Body of pancreas (tissue), 4 donors: ENCODE measurements around the gene GRID2. TPM values are rescaled to one million over a fixed set of nuclear protein-coding genes. Genes with fewer than 3 reads are reported as not detected.

Source experiments
- ATAC-seq: fragments of 150-250 bp; one replicate; pipeline ENCODE4 v1.9.1; 2016
- DNase-seq, 4 donors: peaks; one replicate each; pipeline ENCODE4 v3.0.0-alpha.2; 2019
- H3K27ac ChIP-seq, 4 donors: fragments of 200-600 bp; sonication (generic); 1 replicate in 3 of 4; 2 replicates in 1 of 4; pipeline versions ENCODE4 v1.5.1 to v1.6.1; 2016 to 2019; ENCODE audit warnings: mild to moderate bottlenecking in 1 of 4, mixed read lengths in 1 of 4, moderate library complexity in 1 of 4
- H3K27me3 ChIP-seq, 2 donors: fragments of 200-600 bp; sonication (generic); one replicate each; pipeline ENCODE4 v1.6.0; 2016; ENCODE audit warnings: mild to moderate bottlenecking in 1 of 2
- H3K36me3 ChIP-seq, 2 donors: fragments of 200-600 bp; sonication (generic); replicated peaks in 1 of 2; 2 replicates each; pipeline ENCODE4 v1.5.1; 2016; ENCODE audit warnings: low read depth in 2 of 2; ENCODE audit not compliant: insufficient read depth in 1 of 2
- H3K4me1 ChIP-seq: fragments of 200-600 bp; sonication (generic); one replicate; pipeline ENCODE4 v1.6.0; 2016
- H3K4me3 ChIP-seq, 2 donors: fragments of 200-600 bp; sonication (generic); 1 replicate in 1 of 2; 2 replicates in 1 of 2; pipeline ENCODE4 v1.5.1; 2016 to 2019
- H3K9me3 ChIP-seq, 3 donors: fragments of 200-600 bp; sonication (generic); 1 replicate in 2 of 3; 2 replicates in 1 of 3; pipeline ENCODE4 v1.5.1; 2016
- POLR2A ChIP-seq, 3 donors: fragments of 450-650 bp; IDR thresholded peaks; one replicate each; pipeline ENCODE4 v1.6.1; 2016; ENCODE audit warnings: antibody characterized with exemption in 3 of 3, mild to moderate bottlenecking in 2 of 3
- WGBS, 2 donors: methylation state at CpG; one replicate each; pipeline ENCODE4 v1.1.5; 2017; 5-methylcytosine and 5-hydroxymethylcytosine counted together
- intact Hi-C: fragments of 100-400 bp; cut with DNase I; formaldehyde crosslinking; loops from one replicate; pipeline ENCODE4 v1.15.1; 2023
- total RNA-seq, 2 donors: library from RNA; depleted of rRNA; stranded (reverse); fragments of >200 nt; gene quantifications; one replicate each; pipeline ENCODE4 v1.1.0, GENCODE V29; 2016
- TF ChIP-seq, protein P1 (sequence below), 7 experiments: fragments of 450-650 bp in 4 of 7; fragments of 200-600 bp in 3 of 7; sonication (generic) in 3 of 7; IDR thresholded peaks; one replicate each; pipeline ENCODE4 v1.5.1; 2016 to 2019; ENCODE audit warnings: antibody characterized with exemption in 7 of 7

GRID2 gene
- total RNA-seq, 2 donors from 2014 or later, result not detected

DNA sequence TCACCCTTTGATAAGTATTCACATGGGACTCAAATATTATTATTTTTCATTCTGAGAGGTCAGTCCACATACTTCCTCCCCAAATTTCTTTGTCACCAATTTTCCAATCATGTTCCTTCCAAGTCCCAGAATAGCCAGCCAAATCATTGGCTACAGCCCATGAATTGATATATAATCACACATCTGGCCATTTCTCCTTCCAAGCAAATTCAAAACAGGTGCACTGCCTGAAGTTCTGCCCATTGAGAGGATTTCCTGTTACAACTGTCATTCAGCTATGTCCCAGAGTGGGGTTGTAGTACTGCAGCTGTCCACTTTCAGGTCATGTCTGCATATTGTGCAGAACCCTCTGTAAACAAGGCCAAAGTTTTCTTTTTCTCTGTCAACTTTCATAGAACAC lies 347.8 kb downstream of the GRID2 start:
- Histone ChIP-seq H3K27me3 (no peaks in the 10 kb centered on the region), H3K4me3 (no peak overlapping the region), H3K27ac (no peak overlapping the region), H3K9me3 (no peaks in the 10 kb centered on the region), H3K36me3 (no peaks in the 10 kb centered on the region), H3K4me1 (no peaks in the 10 kb centered on the region)
- DNase-seq (no peak), ATAC-seq (no peak)
- TF ChIP-seq POLR2A (IDR thresholded peaks at IDR 0.05), result no peak
- TF ChIP-seq, protein P1, sequence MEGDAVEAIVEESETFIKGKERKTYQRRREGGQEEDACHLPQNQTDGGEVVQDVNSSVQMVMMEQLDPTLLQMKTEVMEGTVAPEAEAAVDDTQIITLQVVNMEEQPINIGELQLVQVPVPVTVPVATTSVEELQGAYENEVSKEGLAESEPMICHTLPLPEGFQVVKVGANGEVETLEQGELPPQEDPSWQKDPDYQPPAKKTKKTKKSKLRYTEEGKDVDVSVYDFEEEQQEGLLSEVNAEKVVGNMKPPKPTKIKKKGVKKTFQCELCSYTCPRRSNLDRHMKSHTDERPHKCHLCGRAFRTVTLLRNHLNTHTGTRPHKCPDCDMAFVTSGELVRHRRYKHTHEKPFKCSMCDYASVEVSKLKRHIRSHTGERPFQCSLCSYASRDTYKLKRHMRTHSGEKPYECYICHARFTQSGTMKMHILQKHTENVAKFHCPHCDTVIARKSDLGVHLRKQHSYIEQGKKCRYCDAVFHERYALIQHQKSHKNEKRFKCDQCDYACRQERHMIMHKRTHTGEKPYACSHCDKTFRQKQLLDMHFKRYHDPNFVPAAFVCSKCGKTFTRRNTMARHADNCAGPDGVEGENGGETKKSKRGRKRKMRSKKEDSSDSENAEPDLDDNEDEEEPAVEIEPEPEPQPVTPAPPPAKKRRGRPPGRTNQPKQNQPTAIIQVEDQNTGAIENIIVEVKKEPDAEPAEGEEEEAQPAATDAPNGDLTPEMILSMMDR (IDR thresholded peaks at IDR 0.05), result no peak
- intact Hi-C loops, result no loop called here

DNA sequence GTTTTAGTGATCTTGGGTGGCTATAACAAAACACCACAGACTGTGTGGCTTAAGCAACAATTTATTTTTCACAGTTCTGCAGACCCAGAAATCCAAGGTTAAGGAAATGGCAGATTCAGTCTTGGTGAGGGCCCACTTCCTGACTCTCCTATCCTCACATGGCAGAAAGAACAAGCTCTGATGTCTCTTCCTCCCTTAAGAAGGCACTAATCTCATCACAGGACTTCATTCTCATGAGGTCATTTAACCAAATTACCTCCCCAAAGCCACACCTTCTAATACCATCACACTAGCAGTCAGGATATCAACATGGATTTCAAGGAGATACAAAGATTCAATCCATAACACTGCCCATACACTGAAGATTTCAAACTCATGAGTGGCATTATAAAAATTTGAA lies 350.3 kb downstream of the GRID2 start:
- no peaks in the 10 kb centered on the region for H3K27me3 ChIP-seq
- no peaks in the 10 kb centered on the region for H3K36me3 ChIP-seq
- H3K27ac ChIP-seq, result no peak overlapping the region
- H3K4me1 ChIP-seq, result no peaks in the 10 kb centered on the region
- ATAC-seq (no peak), DNase-seq (no peak)
- intact Hi-C loops, result no loop called here
- no peak for TF ChIP-seq POLR2A (IDR thresholded peaks at IDR 0.05)
- TF ChIP-seq, protein P1 (IDR thresholded peaks at IDR 0.05), result no peak
- no peak overlapping the region for H3K4me3 ChIP-seq
- H3K9me3 ChIP-seq, result no peaks in the 10 kb centered on the region

DNA sequence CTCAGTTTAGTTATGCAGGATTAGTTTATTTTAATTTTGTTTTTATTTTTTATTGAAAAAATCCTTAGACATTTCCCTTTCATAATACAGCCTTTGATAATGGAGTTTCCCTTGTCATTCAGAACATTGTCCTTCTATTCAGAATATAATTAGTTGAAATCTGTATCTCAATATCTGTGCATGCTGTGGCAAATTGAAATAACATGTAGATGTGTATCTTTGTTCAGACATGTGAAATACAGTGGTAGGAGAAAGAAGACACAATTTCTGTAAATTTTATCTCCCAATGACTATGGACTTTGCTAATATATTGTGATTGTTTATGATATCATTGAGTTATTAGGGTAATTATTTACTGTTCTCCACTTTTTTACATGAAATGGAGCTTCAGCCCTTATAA lies 353.9 kb downstream of the GRID2 start:
- Histone ChIP-seq H3K4me3 (no peak overlapping the region), H3K4me1 (no peaks in the 10 kb centered on the region), H3K36me3 (no peaks in the 10 kb centered on the region), H3K9me3 (no peaks in the 10 kb centered on the region), H3K27ac (no peak overlapping the region), H3K27me3 (no peaks in the 10 kb centered on the region)
- intact Hi-C loops, result no loop called here
- no peak for TF ChIP-seq POLR2A (IDR thresholded peaks at IDR 0.05)
- ATAC-seq (no peak), DNase-seq (no peak)

DNA sequence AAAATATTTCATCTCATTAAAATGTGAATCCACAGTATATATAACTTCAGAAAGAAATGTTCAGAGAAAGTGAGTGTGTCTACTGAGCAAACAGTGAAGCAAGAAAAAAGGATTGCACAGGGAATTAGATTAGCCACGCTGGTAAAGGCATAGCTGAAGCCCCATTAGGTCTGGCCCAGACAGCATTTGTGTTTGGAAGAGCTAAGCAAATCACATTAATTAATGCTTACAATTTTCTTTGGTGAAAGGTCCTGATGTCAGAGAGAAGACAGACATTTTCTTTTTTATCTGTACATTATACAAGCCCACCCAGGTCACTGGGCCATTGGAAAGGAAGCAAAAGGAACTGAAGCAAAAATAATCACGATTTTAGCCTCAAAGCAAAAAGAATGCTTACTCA lies 354.6 kb downstream of the GRID2 start:
- Histone ChIP-seq H3K27me3 (no peaks in the 10 kb centered on the region), H3K4me1 (no peaks in the 10 kb centered on the region), H3K9me3 (no peaks in the 10 kb centered on the region), H3K4me3 (no peak overlapping the region), H3K27ac (no peak overlapping the region), H3K36me3 (no peaks in the 10 kb centered on the region)
- WGBS, 2 donors, result 49 to 63% methylated on average over 2 of the region's 2 CpGs
- TF ChIP-seq, protein P1 (IDR thresholded peaks at IDR 0.05), result no peak
- no peak for TF ChIP-seq POLR2A (IDR thresholded peaks at IDR 0.05)
- DNase-seq (no peak), ATAC-seq (no peak)
- intact Hi-C loops, result no loop called here

DNA sequence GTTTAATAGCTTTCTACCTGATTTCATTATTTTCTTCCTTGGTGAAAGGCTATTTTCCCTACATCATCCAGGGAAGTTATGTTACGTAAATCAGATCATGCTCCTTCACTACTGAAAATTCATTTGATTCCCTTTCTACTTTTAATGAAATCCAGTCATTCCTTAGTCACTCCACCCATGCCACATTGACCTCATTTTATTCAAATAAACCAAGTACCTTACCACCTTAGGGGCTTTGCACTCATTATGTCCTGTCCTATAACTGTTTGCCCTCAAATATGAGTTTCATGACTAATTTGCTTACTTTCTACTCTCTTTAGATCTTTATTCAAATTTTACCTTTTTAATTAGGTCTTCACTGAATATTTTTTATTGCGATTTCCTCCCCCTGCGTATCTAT lies 374.0 kb downstream of the GRID2 start:
- DNase-seq, result no peak
- 85 to 93% methylated on average over 3 of the region's 3 CpGs for WGBS, 2 donors
- Histone ChIP-seq H3K27ac (no peak overlapping the region), H3K9me3 (no peaks in the 10 kb centered on the region), H3K4me3 (no peak overlapping the region), H3K27me3 (no peaks in the 10 kb centered on the region), H3K4me1 (no peaks in the 10 kb centered on the region), H3K36me3 (no peaks in the 10 kb centered on the region)
- ATAC-seq, result no peak
- TF ChIP-seq, protein P1 (IDR thresholded peaks at IDR 0.05), result no peak
- no peak for TF ChIP-seq POLR2A (IDR thresholded peaks at IDR 0.05)
- intact Hi-C loops, result no loop called here
